RWPE1 (cell line): ENCODE data around the gene LARGE1.

Experiments used
- CTCF ChIA-PET: fragments of 350-600 bp; sonication (Branson Sonifier 250); formaldehyde crosslinking; extraction: SDS; loops from one replicate; lab custom pipeline; 2021; lab: Yijun Ruan, JAX
- POLR2A ChIA-PET: fragments of 400-600 bp; formaldehyde crosslinking; extraction: SDS; loops from one replicate; lab custom pipeline; 2020; ENCODE audit warnings: antibody characterized with exemption; ENCODE audit not compliant: low non-redundant PET; lab: Yijun Ruan, JAX
- DNase-seq: peaks from one replicate; pipeline ENCODE4 v3.0.0; 2012; ENCODE audit warnings: low spot score
- H3K27ac ChIP-seq: fragments of 450-650 bp; 2 replicates; pipeline ENCODE4 v1.5.1; 2017
- TF ChIP-seq, protein P1 (sequence below): fragments of 450-650 bp; conservative IDR thresholded peaks from 2 replicates; pipeline ENCODE4 v1.5.1; 2017; ENCODE audit warnings: low read depth, mild to moderate bottlenecking

Gene LARGE1

DNA sequence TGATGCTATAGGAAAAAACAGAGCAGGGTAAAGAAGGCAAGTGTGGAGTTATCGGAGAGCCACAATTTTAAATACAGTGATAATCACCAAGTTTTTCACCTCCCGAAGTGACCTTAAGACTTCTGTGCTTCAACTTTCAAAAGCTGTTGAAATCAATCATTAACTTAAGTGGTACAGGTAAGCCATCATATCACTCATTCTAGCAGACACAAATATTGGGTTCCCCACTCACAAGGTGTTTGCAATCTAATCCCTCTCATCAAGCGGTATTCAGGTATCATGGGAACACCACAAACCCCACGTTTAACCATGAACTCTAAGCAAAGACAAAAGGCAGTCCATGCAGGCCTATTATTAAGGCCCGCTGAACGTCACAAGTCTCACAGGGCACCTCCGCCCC is 26.8 kb downstream of the LARGE1 start:
- TF ChIP-seq, protein P1, sequence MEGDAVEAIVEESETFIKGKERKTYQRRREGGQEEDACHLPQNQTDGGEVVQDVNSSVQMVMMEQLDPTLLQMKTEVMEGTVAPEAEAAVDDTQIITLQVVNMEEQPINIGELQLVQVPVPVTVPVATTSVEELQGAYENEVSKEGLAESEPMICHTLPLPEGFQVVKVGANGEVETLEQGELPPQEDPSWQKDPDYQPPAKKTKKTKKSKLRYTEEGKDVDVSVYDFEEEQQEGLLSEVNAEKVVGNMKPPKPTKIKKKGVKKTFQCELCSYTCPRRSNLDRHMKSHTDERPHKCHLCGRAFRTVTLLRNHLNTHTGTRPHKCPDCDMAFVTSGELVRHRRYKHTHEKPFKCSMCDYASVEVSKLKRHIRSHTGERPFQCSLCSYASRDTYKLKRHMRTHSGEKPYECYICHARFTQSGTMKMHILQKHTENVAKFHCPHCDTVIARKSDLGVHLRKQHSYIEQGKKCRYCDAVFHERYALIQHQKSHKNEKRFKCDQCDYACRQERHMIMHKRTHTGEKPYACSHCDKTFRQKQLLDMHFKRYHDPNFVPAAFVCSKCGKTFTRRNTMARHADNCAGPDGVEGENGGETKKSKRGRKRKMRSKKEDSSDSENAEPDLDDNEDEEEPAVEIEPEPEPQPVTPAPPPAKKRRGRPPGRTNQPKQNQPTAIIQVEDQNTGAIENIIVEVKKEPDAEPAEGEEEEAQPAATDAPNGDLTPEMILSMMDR, result no peak
- H3K27ac ChIP-seq, result no peak overlapping the region
- DNase-seq, result no peak
- CTCF ChIA-PET, result no interaction called here
- POLR2A ChIA-PET, result no interaction called here

DNA sequence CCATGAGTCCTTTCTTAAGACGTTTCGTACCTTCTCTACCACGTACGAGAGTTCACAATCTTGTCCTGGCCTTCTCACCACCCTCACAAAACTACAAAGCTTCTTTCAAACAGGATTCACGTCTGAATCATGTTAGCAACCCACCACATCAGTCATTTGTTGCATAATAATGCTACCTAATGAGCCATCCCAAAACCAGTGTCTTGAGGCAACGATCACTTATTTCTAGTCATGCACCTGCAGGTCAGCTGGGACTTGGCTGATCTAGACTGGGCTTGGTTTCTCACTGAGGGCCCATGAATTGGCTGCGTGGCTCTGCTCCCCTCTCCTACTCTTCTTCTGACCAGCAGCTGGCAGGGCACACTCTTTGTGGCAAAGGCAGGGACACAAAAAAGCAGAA is 28.3 kb downstream of the LARGE1 start:
- ChIA-PET POLR2A (no interaction called here), CTCF (no interaction called here)
- DNase-seq, result no peak
- H3K27ac ChIP-seq, result no peak overlapping the region
- TF ChIP-seq, protein P1, result no peak

DNA sequence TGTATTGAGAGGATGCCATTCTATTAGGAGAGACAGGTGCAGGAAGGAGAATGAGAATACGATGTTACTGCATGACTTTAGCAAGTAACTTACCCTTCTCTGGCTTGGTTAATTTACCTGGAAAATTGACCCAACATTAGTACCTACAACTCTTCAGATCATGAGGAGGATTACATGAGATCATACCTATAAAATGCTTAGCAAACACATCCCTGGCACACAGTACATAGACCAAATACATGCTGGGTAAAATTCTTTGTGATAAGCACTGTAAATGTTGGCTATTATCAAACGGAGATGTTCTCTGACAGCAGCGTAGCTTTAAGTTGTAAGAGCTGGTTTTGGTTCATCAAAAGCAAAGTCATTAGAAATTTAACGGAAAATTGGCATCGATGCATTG is 28.8 kb downstream of the LARGE1 start:
- no peak overlapping the region for H3K27ac ChIP-seq
- CTCF ChIA-PET, result no interaction called here
- POLR2A ChIA-PET, result no interaction called here
- TF ChIP-seq, protein P1, result no peak
- no peak for DNase-seq

DNA sequence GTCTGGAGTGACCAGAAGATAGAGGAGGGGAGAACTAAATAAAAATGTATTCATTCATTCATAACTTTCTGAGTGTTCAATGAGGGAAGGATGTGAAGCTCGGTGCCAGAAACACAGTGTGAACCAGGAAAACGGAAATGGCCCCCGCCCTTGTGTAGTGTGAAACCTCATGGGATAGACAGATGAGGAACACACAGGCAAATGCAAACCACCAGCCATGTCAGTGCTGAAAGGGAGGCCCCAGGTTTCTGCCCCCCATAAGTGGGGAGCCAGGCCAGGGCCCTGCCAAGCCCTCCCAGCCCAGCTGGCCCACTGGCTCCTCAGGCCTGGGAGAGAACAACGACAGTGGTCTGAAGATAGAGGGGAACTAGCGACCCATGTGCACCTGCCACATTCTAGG is 30.5 kb downstream of the LARGE1 start:
- DNase-seq, result no peak
- ChIA-PET POLR2A (no interaction called here), CTCF (interaction anchor here (0.5 kb wide), 1 partner anchor 11 kb away, joined by 3 read pairs; no protein-coding TSS in a partner anchor)
- H3K27ac ChIP-seq, result no peak overlapping the region
- TF ChIP-seq, protein P1, result no peak

DNA sequence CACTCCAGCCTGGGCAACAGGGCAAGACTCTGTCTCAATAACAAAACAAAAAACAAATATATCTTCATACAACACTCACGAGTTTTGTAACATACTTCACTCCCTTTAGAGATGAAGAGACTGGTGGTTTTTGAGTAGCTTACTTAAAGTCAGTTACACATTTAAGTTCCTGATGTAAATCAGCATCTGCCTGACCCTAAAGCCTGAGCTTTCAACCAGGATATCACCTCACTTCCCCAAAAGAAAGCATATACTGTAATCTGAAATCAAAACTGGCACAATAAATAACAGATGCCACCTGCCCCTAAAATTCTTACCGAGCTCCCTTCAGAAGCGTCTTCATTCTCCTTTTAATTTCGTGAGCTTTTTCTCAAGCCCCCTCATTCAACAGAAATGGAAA is 31.5 kb downstream of the LARGE1 start:
- no peak for DNase-seq
- ChIA-PET CTCF (no interaction called here), POLR2A (no interaction called here)
- no peak overlapping the region for H3K27ac ChIP-seq
- TF ChIP-seq, protein P1, result no peak

DNA sequence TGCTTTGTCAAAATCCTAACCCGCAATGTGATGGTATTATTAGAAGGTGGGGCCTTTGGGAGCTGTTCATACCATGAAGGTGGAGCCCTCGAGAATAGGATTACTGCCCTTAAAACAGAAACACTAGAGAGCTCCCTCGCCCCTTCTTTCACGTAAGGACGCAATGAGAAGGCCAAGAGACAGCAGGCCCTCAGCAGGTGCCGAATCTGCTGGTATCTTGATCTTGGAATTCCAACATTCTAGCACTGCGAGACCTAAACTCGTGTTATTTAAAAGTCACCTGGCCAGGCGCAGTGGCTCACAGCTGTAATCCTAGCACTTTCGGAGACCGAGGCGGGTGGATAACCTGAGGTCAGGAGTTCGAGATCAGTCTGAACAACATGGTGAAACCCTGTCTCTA is 33.1 kb downstream of the LARGE1 start:
- ChIA-PET POLR2A (no interaction called here), CTCF (no interaction called here)
- DNase-seq, result no peak
- H3K27ac ChIP-seq, result no peak overlapping the region
- TF ChIP-seq, protein P1, result no peak

DNA sequence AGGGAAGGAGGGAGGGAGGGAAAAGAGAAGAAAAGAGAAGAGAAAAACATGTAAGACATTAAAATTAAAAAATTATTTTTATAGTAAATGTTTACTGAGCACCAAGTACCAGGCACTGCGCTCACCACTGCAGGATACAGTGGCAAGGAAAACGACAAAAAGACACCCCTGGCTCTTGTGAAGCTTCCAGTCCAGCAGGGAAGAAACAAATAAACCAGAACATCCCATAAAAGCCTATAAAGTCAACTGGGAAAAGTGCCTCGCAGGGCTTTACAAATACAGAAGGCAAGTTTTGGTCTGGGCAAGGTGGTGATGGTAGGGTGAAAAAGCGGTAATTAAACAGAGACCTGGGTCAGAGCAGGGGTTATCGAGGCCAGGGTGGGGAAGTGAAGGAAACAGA is 33.6 kb downstream of the LARGE1 start:
- CTCF ChIA-PET, result no interaction called here
- DNase-seq, result no peak
- TF ChIP-seq, protein P1, result no peak
- H3K27ac ChIP-seq, result no peak overlapping the region
- POLR2A ChIA-PET, result no interaction called here
